Transverse colon (tissue), 4 donors: ENCODE measurements around the gene TVP23B. TPM values are rescaled to one million over a fixed set of nuclear protein-coding genes. Genes with fewer than 3 reads are reported as not detected.

Source experiments
- DNase-seq: peaks from one replicate; pipeline ENCODE4 v3.0.0-alpha.2; 2019
- H3K27ac ChIP-seq, 4 donors: fragments of 200-600 bp; sonication (generic); 2 replicates each; pipeline ENCODE4 v1.5.1; 2016 to 2018; ENCODE audit warnings: inconsistent platforms in 4 of 4
- H3K27me3 ChIP-seq: fragments of 200-600 bp; sonication (generic); 2 replicates; pipeline ENCODE4 v1.5.1; 2017; ENCODE audit warnings: inconsistent platforms
- H3K36me3 ChIP-seq, 4 donors: fragments of 200-600 bp; sonication (generic); 2 replicates each; pipeline ENCODE4 v1.5.1; 2017 to 2019; ENCODE audit warnings: inconsistent platforms in 4 of 4
- H3K4me1 ChIP-seq, 4 donors: fragments of 200-600 bp; sonication (generic); 2 replicates each; pipeline ENCODE4 v1.5.1; 2017 to 2020; ENCODE audit warnings: inconsistent platforms in 4 of 4
- H3K4me3 ChIP-seq, 4 donors: fragments of 200-600 bp; sonication (generic); 1 replicate in 1 of 4; 2 replicates in 3 of 4; pipeline versions ENCODE4 v1.5.1 to v1.6.1; 2017 to 2019; ENCODE audit warnings: inconsistent platforms in 4 of 4
- H3K9me3 ChIP-seq, 2 donors: fragments of 200-600 bp; sonication (generic); 2 replicates each; pipeline ENCODE4 v1.5.1; 2017 to 2019; ENCODE audit warnings: inconsistent platforms in 2 of 2
- EP300 ChIP-seq: sonication (generic); formaldehyde crosslinking; IDR thresholded peaks from one replicate; pipeline ENCODE4 v1.6.1; 2017; ENCODE audit warnings: antibody characterized with exemption, low read depth
- POLR2A ChIP-seq: fragments of 450-650 bp; IDR thresholded peaks from one replicate; pipeline ENCODE4 v1.6.1; 2016; ENCODE audit warnings: antibody characterized with exemption, mild to moderate bottlenecking, moderate library complexity
- POLR2AphosphoS5 ChIP-seq, 3 donors: sonication (generic); formaldehyde crosslinking; IDR thresholded peaks; one replicate each; pipeline ENCODE4 v1.6.1; 2016; ENCODE audit warnings: antibody characterized with exemption in 3 of 3
- WGBS, 2 donors: methylation state at CpG; one replicate each; pipeline ENCODE4 v1.1.5; 2018; ENCODE audit warnings: low coverage in 1 of 2; 5-methylcytosine and 5-hydroxymethylcytosine counted together
- in situ Hi-C, 4 donors: fragments of 200-750 bp; cut with MboI; loops; one replicate each; pipeline versions ENCODE4 v1.15.0 to v1.15.1; 2017; ENCODE audit warnings: low sequenced_read_pairs in 3 of 4, low pct_ligation_motif_present in 1 of 4, low pct_unique_long_range_greater_than_20kb in 1 of 4
- intact Hi-C: fragments of 100-400 bp; cut with DNase I; formaldehyde crosslinking; loops from one replicate; pipeline ENCODE4 v1.15.1; 2023; ENCODE audit warnings: low total_unique reads
- total RNA-seq, 4 donors: library from RNA; depleted of rRNA; stranded (reverse); fragments of >200 nt; gene quantifications; one replicate each; pipeline ENCODE4 v1.1.0, GENCODE V29; 2016
- TF ChIP-seq, protein P1 (sequence below), 5 experiments: fragments of 200-600 bp in 3 of 5; fragments of 450-650 bp in 2 of 5; sonication (generic) in 3 of 5; IDR thresholded peaks; 1 replicate in 2 of 5; 2 replicates in 3 of 5; pipeline ENCODE4 v1.5.1; 2016 to 2017; ENCODE audit warnings: antibody characterized with exemption in 5 of 5, inconsistent platforms in 3 of 5, mild to moderate bottlenecking in 2 of 5, moderate library complexity in 1 of 5

TVP23B gene
- total RNA-seq, 4 donors from 2014 or later, result 0.40 to 35.2 (median 19.9) TPM

DNA sequence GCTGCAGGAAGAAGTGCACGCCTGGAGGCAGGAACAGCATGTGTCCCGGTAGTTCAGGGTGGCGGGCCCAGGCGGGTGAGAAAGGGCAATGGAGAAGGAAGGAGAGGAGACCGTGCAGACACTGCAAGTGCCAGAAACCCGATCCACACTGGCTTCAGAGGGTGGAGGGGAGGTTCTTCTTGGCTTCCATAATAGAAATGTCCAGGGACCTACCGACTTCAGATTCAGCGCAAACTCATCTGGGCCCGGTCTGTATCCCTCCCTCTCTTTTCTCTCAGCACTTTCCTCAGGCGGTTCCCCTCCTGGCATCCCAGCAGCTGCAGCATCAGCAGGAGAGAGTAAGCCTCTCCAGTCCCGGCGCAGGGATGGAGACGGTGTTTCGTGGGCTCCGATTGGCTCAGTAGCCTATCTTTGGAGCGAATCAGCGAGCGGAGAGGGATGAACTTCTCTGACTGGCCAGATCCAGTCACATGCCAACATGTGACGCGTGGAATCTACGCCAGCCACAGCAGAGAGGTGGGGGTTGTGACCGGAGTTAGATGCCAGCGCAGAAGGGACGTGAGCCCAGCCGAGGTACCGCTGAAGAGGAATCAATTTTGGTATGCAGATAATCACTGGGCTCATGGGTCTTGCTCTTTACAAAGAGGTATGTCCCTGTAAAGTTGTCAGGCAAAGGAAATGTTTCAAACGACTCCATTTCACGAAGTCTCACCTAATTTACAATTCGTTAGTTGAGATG, 75.0 kb downstream of the TVP23B start:
- intact Hi-C loops, result no loop called here
- H3K4me1 ChIP-seq, result peaks cover 9 to 42% (median 23%) of the 10 kb centered on the region in 4 donors
- peak; percentile 92 to 99 (median 93) for TF ChIP-seq POLR2AphosphoS5 (IDR thresholded peaks at IDR 0.05)
- TF ChIP-seq EP300, result no peak
- peak; percentile 72 for TF ChIP-seq POLR2A
- TF ChIP-seq, protein P1, sequence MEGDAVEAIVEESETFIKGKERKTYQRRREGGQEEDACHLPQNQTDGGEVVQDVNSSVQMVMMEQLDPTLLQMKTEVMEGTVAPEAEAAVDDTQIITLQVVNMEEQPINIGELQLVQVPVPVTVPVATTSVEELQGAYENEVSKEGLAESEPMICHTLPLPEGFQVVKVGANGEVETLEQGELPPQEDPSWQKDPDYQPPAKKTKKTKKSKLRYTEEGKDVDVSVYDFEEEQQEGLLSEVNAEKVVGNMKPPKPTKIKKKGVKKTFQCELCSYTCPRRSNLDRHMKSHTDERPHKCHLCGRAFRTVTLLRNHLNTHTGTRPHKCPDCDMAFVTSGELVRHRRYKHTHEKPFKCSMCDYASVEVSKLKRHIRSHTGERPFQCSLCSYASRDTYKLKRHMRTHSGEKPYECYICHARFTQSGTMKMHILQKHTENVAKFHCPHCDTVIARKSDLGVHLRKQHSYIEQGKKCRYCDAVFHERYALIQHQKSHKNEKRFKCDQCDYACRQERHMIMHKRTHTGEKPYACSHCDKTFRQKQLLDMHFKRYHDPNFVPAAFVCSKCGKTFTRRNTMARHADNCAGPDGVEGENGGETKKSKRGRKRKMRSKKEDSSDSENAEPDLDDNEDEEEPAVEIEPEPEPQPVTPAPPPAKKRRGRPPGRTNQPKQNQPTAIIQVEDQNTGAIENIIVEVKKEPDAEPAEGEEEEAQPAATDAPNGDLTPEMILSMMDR (IDR thresholded peaks at IDR 0.05), result no peak

More for the DNA sequence above, 75.0 kb downstream of the TVP23B start:
- H3K36me3 ChIP-seq, result no peaks in the 10 kb centered on the region
- peak overlapping the region; percentile 29 to 53 (median 37) for H3K4me3 ChIP-seq
- no peaks in the 10 kb centered on the region for H3K9me3 ChIP-seq
- WGBS, 2 donors, result 0% methylated on average over 4 to 29 of the region's 29 CpGs
- in situ Hi-C loops, result no loop called here
- no peaks in the 10 kb centered on the region for H3K27me3 ChIP-seq
- DNase-seq, result peak; percentile 94
- peak overlapping the region; percentile 82 to 99 (median 88) for H3K27ac ChIP-seq

Other genes with a start within 250 kb of the TVP23B start
- not detected for gene TBC1D28, start 136.8 kb upstream of the TVP23B start, total RNA-seq
- gene FOXO3B, start 98.9 kb upstream of the TVP23B start, total RNA-seq, result 10 to 100 TPM in 2 of 4 donors, 1 to 10 TPM in 2; 3.1 to 36.7 (median 12.4) TPM
- gene FBXW10, start 37.1 kb upstream of the TVP23B start, total RNA-seq, result under 1 TPM in 1 of 4 donors, not detected in 3; 0.27 TPM
- gene PRPSAP2, start 76.9 kb downstream of the TVP23B start, total RNA-seq, result 10 to 100 TPM; 22.4 to 77.0 (median 27.2) TPM
- gene SLC5A10, start 171.0 kb downstream of the TVP23B start, total RNA-seq, result not detected
- gene FAM83G, start 223.6 kb downstream of the TVP23B start, total RNA-seq, result 10 to 100 TPM; 33.6 to 75.6 (median 39.4) TPM